ENCODE measurements around the gene MFN2. TPM values are rescaled to one million over a fixed set of nuclear protein-coding genes. Genes with fewer than 3 reads are reported as not detected.
A peak's percentile ranks its signal among the peaks of the same experiment; 100 is the strongest.

MFN2 gene
- total RNA-seq, 1 experiment from 2014 or later, result 85.8 TPM

DNA sequence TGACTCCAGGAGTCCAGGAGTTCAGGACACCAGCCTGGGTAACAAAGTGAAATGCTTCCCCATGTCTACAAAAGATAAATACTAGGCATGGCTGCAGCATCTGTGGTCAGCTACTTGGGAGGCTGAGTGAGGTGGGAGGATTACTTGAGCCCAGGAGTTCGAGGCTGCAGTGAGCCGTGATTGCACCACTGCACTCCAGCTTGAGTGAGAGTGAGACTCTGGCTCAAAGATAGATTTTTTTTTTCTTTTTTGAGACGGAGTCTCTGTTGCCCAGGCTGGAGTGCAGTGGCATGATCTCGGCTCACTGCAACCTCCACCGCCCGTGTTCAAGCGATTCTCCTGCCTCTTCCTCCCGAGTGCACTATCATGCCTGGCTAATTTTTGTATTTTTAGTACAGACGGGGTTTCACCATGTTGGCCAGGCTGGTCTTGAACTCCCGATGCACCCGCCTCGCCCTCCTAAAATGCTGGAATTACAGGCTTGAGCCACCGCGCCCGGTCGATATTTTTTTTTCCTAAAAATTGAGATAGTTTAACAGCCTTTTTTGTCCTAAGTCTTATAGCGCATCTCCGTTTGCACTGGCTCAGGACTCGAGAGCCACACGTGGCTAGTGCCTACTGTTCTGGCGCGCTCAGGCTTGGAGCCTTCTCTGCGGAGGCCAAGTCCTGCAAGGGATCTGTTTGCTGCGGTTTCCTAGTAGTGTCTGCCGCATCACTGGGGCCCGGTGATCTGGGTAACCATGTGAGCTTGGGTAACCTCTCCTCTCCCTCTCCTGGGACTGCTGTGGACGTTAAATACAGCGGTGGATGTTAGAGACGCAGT is 1.0 kb upstream of the MFN2 start:
- peak overlapping the region; percentile 10; the same call in 1 of the 2 replicates for H3K4me3 ChIP-seq (ENCODE audit: insufficient read depth, low read depth, low read length)
- H3K27me3 ChIP-seq (ENCODE audit: control insufficient read depth, insufficient read depth, low read length), result no peaks in the 10 kb centered on the region
- DNase-seq, result no peak
- peaks cover 18% of the 10 kb centered on the region for H3K36me3 ChIP-seq (replicated peaks; ENCODE audit: control insufficient read depth, insufficient read depth, low read length)

DNA sequence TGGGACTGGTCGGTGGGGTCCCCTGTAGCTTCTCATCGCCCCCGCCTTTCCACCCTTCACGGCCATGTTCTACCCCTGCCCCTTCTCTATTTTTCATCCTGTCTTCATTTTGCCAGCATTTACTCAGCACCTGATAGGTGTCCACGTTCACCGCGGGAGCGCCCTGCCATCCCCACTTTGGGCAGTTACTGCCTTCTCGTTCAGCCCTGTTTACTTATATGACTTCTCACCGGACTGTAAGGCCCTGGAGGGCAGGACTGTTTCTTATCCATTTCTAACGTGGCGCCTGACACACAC is 380 bp downstream of the MFN2 start:
- no peaks in the 10 kb centered on the region for H3K27me3 ChIP-seq (ENCODE audit: control insufficient read depth, insufficient read depth, low read length)
- DNase-seq, result no peak
- H3K36me3 ChIP-seq (replicated peaks; ENCODE audit: control insufficient read depth, insufficient read depth, low read length), result peaks cover 19% of the 10 kb centered on the region
- peak overlapping the region; percentile 97 for H3K4me3 ChIP-seq (ENCODE audit: insufficient read depth, low read depth, low read length)

DNA sequence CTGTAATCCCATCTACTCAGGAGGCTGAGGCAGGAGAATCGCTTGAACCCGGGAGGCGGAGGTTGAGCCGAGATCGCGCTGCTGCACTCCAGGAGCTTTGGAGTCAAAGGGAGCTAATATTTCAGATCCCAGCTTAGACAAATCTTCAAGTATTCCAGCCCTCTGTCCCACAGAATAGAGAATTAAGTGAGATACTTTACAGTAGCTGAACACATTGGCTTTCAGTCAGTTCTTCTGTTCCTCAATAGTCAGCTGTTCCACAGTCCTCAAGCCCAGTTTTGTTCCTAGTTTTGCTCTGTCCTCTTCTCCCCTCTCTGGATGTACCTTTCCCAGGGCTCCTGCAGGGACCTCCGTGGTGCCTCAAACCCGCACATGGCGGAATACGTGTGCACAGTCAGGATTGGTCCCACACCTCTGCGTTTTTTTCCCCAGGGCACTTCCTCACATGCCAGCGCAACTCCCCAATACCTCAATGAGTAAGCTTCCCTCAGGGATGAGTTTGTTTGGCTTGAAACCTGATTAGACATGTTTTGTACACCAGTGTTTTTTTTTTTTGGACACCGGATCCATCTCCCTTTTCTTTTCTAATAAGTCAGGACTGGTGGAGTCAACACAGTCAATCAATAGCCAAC is 1.2 kb downstream of the MFN2 start:
- Histone ChIP-seq H3K36me3 (replicated peaks; ENCODE audit: control insufficient read depth, insufficient read depth, low read length) (peaks cover 22% of the 10 kb centered on the region), H3K4me3 (ENCODE audit: insufficient read depth, low read depth, low read length) (no peak overlapping the region), H3K27me3 (ENCODE audit: control insufficient read depth, insufficient read depth, low read length) (no peaks in the 10 kb centered on the region)
- no peak for DNase-seq

DNA sequence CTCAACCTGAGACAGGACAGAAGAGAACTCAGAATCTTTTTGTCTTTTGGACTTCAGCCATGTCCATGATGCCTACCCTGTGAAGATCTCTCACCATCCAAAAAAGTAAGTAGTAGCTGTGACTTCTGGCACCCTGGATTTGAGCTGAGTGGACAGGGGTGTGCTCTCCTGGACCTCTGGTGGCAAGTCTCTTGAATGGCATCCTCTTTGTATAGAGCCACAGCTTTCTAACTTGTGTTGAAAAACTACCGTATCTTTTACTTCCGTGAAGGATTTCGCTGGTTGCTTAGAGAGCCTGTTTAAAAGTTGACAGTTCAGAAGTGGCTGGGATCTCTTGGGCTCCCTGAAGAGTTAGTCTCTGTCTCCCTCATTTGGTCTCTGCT is 1.8 kb downstream of the MFN2 start:
- no peaks in the 10 kb centered on the region for H3K27me3 ChIP-seq (ENCODE audit: control insufficient read depth, insufficient read depth, low read length)
- no peak overlapping the region for H3K4me3 ChIP-seq (ENCODE audit: insufficient read depth, low read depth, low read length)
- peaks cover 22% of the 10 kb centered on the region for H3K36me3 ChIP-seq (replicated peaks; ENCODE audit: control insufficient read depth, insufficient read depth, low read length)
- no peak for DNase-seq

DNA sequence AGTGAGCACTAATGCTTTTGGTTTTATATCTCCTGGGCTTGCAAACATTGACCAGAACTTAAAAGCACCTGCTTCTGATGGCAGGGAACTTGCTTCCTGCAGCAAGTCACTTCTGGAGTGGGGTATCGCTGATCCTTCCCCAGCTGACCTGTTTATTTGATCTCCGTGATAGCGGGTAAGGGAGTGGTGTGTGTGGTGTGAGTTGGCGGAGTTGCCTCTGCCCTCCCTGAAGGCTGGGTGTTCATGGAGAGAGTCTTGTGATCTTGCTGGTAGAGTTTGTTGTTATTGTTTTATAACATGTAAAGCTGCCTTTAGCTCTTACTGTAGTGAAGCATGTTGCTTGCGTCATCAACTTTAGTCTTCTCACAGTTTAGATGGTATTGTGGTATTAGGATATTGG is 3.9 kb downstream of the MFN2 start:
- Histone ChIP-seq H3K4me3 (ENCODE audit: insufficient read depth, low read depth, low read length) (no peak overlapping the region), H3K27me3 (ENCODE audit: control insufficient read depth, insufficient read depth, low read length) (no peaks in the 10 kb centered on the region), H3K36me3 (replicated peaks; ENCODE audit: control insufficient read depth, insufficient read depth, low read length) (peaks cover 25% of the 10 kb centered on the region)
- no peak for DNase-seq

DNA sequence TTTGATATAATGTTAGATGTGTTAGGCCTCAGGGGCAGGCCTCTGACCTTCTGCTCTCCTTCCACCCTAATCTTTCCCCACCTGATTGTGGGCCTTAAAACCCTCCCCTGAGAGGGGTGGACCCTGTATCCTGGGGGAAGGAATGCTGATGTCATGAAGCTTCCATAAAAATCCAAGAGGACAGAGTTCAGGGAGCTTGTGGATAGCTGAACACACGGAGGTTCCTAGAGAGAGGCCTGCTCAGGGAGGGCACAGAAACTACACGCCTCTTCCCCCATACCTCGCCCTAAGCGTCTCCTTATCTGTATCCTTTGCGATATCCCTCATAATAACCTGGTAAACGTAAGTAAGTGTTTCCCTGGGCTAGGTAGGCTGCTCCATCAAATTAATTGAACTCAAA is 4.3 kb downstream of the MFN2 start:
- DNase-seq, result no peak
- H3K36me3 ChIP-seq (replicated peaks; ENCODE audit: control insufficient read depth, insufficient read depth, low read length), result peaks cover 25% of the 10 kb centered on the region
- H3K4me3 ChIP-seq (ENCODE audit: insufficient read depth, low read depth, low read length), result no peak overlapping the region
- H3K27me3 ChIP-seq (ENCODE audit: control insufficient read depth, insufficient read depth, low read length), result no peaks in the 10 kb centered on the region

DNA sequence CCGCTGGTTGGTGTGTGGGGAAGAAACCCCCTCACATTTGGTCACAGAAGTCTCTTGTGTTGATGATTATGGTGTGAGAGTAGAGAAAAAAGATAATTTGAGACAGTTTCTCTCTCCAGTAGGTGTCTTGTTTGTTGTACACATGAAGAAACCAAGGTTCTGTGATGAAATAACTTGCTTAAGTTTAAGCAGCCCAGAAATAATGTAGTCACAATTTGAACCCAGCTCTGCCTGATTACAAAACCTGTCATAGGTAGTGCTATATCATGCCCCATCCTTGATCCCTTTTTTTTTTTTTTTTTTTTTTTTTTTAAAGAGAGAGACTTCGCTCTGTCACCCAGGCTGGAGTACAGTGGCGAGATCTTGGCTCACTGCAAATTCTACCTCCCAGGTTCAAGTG is 4.9 kb downstream of the MFN2 start:
- DNase-seq, result no peak
- no peaks in the 10 kb centered on the region for H3K27me3 ChIP-seq (ENCODE audit: control insufficient read depth, insufficient read depth, low read length)
- H3K36me3 ChIP-seq (replicated peaks; ENCODE audit: control insufficient read depth, insufficient read depth, low read length), result peaks cover 29% of the 10 kb centered on the region
- no peak overlapping the region for H3K4me3 ChIP-seq (ENCODE audit: insufficient read depth, low read depth, low read length)

DNA sequence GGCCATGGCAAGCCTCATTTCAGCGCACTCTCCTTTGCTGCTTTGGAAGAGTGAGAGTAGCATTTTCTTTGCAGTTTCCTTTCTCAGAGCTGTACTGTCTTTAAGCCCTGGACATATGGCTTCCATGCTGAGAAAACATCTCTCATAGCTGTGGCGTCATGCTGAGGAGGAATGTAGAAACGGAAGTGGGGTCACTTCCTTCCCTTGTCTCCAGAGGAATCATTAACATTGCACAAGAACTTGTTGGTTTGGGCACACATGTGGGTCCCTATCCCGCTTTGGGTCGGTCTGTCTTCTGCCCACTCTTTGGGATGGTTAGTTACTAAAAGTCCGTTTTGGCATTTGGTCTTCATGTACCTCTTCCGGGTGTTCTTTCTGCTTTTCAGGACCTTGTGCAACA is 5.6 kb downstream of the MFN2 start:
- peaks cover 32% of the 10 kb centered on the region for H3K36me3 ChIP-seq (replicated peaks; ENCODE audit: control insufficient read depth, insufficient read depth, low read length)
- H3K4me3 ChIP-seq (ENCODE audit: insufficient read depth, low read depth, low read length), result no peak overlapping the region
- DNase-seq, result no peak
- H3K27me3 ChIP-seq (ENCODE audit: control insufficient read depth, insufficient read depth, low read length), result no peaks in the 10 kb centered on the region

DNA sequence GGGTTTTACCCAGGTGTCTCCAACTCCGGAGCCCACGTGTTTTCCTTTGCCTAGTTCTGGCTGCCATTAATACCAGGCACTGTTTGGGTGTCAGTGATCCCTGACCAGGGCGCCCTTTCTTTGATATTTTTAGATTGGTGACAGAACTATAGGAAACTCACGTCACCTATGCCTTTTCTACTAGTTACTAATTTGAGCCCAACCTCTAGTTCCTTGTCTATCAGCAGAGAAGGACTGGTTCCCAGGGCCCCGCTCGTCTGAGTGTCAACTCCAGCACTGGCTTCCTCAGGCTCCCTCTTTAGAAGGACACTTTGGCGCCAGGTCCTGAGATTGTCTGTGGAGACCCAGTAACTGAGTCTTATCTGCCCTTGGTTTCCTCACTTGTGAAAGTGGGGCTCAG is 9.4 kb downstream of the MFN2 start:
- Histone ChIP-seq H3K36me3 (replicated peaks; ENCODE audit: control insufficient read depth, insufficient read depth, low read length) (peaks cover 27% of the 10 kb centered on the region), H3K27me3 (ENCODE audit: control insufficient read depth, insufficient read depth, low read length) (no peaks in the 10 kb centered on the region), H3K4me3 (ENCODE audit: insufficient read depth, low read depth, low read length) (no peak overlapping the region)
- DNase-seq, result no peak

DNA sequence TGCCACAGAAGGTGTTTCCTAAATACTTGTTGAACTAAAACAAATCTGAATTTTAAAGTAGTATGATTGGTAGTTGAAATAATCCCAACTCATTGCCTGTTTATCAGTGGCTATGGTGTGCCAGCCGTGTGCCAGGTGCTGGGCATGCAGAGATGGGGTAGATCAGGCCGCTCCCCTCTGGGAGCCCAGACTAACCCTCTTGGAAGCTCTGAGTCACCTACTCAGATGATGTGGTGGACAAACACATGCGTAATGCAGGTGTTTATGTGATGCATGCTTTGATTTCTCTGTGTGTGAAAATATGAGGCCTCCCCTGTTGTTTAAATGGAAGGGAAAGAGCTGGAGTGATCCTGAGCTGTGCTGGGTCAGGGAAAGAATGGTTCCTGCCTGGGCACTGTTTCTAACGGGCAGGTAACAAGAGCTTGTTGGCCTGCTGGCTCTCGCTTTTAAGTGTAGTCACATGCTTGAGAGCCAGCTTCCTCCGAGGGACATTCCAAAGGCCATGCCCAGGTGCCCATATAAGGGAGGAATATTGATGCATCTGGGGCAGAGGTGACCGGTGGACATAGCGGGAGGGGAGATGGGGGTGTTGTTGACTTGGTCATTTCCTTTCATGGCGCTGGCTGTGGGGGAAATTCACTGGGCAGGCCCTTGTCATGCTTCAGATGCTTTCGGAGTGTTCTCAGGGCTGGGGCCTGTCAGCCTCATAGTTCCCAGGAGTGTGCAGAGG is 10.2 kb downstream of the MFN2 start:
- no peak for DNase-seq
- Histone ChIP-seq H3K4me3 (ENCODE audit: insufficient read depth, low read depth, low read length) (no peak overlapping the region), H3K27me3 (ENCODE audit: control insufficient read depth, insufficient read depth, low read length) (no peaks in the 10 kb centered on the region), H3K36me3 (replicated peaks; ENCODE audit: control insufficient read depth, insufficient read depth, low read length) (peaks cover 28% of the 10 kb centered on the region)

DNA sequence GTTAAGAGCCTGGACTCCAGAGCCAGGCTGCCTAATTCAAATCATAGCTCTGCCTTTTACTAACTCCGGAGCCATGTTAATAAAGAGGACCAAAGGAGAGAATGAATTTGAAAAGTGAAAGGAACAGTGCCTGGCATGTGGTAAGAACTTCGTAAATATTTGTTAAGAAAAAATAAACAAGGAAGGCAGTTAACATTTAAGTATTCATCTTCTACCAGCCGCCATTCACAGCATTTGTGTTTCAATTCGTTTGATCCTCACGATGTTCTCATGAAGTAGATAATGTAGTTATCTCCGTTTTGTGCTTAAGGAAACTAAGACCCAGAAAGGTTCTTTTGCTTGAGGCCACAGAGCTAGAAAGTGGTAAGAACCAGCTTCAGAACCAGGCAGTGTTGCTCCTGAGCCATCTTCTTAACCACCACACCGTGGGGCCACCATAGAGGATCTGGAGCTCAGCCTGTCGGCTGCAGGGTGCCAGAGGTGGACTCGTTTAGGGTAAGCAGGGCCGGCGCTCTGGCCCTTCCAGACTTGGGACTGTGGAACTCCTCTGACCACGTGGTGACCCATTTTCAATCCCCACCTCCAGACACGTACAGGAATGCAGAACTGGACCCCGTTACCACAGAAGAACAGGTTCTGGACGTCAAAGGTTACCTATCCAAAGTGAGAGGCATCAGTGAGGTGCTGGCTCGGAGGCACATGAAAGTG is 11.9 kb downstream of the MFN2 start:
- no peak overlapping the region for H3K4me3 ChIP-seq (ENCODE audit: insufficient read depth, low read depth, low read length)
- no peak for DNase-seq
- H3K36me3 ChIP-seq (replicated peaks; ENCODE audit: control insufficient read depth, insufficient read depth, low read length), result peaks cover 28% of the 10 kb centered on the region

DNA sequence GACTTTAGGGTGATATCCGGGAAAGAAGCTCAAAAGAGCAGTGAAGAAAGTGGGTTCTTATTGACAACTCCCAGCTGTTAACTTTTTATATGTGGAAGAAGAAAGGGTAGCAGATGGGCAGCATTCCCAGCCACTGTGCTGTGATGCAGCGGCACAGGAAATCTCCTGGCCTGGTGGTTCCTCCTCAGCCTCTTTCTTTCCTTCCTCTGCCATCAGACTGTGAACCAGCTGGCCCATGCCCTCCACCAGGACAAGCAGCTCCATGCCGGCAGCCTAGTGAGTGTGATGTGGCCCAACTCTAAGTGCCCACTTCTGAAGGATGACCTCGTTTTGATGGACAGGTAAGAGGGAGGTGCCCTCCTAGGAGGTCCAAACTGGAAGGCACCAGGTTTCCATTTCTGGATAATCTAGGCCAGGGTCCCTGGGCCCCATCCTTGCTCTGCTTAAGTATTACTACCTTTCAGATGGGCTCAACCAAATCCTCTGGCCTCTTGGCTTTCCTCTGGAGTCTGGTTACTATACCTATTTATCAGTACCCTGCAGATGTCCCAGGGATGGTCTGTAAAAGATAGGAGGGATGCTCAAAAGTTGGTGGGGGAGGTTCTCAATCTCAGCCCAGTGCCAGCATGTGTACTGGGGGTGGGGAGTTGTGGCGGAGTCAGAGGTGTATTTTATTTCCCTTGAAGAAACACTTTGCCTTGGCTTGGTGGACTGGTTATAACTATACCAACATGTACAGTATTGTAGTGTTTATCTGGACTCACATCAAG is 17.0 kb downstream of the MFN2 start:
- H3K4me3 ChIP-seq (ENCODE audit: insufficient read depth, low read depth, low read length), result no peak overlapping the region
- peaks cover 39% of the 10 kb centered on the region for H3K36me3 ChIP-seq (replicated peaks; ENCODE audit: control insufficient read depth, insufficient read depth, low read length)
- no peak for DNase-seq
- H3K27me3 ChIP-seq (ENCODE audit: control insufficient read depth, insufficient read depth, low read length), result no peaks in the 10 kb centered on the region

More for the DNA sequence above, 11.9 kb downstream of the MFN2 start:
- no peaks in the 10 kb centered on the region for H3K27me3 ChIP-seq (ENCODE audit: control insufficient read depth, insufficient read depth, low read length)

DNA sequence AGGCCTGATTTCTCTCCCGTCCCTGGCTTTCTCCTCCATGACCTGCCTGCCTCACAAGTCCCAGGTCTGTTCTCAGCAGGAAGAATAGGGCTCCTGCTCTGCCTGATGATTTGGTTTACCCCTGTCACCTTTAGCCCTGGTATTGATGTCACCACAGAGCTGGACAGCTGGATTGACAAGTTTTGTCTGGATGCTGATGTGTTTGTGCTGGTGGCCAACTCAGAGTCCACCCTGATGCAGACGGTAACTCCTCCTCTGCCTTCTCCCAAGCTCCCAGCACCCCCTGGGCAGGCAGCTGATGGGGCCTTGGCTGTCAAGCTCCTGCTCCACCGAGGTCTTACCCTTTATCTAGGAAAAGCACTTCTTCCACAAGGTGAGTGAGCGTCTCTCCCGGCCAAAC is 18.4 kb downstream of the MFN2 start:
- DNase-seq, result no peak
- Histone ChIP-seq H3K36me3 (replicated peaks; ENCODE audit: control insufficient read depth, insufficient read depth, low read length) (peaks cover 39% of the 10 kb centered on the region), H3K4me3 (ENCODE audit: insufficient read depth, low read depth, low read length) (no peak overlapping the region), H3K27me3 (ENCODE audit: control insufficient read depth, insufficient read depth, low read length) (no peaks in the 10 kb centered on the region)

DNA sequence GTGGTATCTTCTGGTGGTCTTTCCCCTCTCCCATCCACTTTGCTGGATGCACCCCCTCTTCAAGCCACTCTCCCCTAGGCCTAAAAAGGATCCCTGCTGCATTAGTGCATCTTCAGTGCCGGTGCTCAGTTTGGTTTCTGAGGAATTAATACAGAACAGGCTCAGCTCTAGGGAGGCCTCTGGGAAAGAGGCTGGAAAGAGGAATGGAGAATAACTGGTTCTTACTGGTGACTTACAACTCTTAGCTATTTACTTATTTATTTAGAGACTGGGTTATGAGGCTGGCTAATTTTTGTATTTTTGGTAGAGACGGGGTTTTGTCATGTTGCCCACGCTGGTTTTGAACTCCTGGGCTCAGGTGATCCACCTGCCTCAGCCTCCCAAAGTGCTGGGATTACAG is 19.0 kb downstream of the MFN2 start:
- Histone ChIP-seq H3K36me3 (replicated peaks; ENCODE audit: control insufficient read depth, insufficient read depth, low read length) (peaks cover 43% of the 10 kb centered on the region), H3K4me3 (ENCODE audit: insufficient read depth, low read depth, low read length) (no peak overlapping the region), H3K27me3 (ENCODE audit: control insufficient read depth, insufficient read depth, low read length) (no peaks in the 10 kb centered on the region)
- DNase-seq, result no peak
